DOHH2 (cell line): ENCODE data around the gene STOM.

Experiments used
- H3F3A ChIP-seq: fragments of 200-600 bp; sonication (generic), shearing (Covaris generic); 2 replicates; pipeline ENCODE4 v1.6.0; 2016; ENCODE audit warnings: antibody characterized with exemption, mild to moderate bottlenecking; ENCODE audit not compliant: control insufficient read depth, insufficient read depth
- H3K27ac ChIP-seq: fragments of 200-600 bp; sonication (generic); 2 replicates; pipeline ENCODE4 v1.5.1; 2014; ENCODE audit warnings: low read depth, mild to moderate bottlenecking, low read length, moderate library complexity
- H3K27me3 ChIP-seq: fragments of 200-600 bp; sonication (generic); 2 replicates; pipeline ENCODE4 v1.6.1; 2014; ENCODE audit warnings: mild to moderate bottlenecking, low read length, mixed read lengths; ENCODE audit not compliant: control insufficient read depth
- H3K36me3 ChIP-seq: fragments of 200-600 bp; sonication (generic); 2 replicates; pipeline ENCODE4 v1.6.1; 2014; ENCODE audit warnings: mild to moderate bottlenecking, low read length, moderate library complexity, mixed read lengths; ENCODE audit not compliant: control insufficient read depth
- H3K4me1 ChIP-seq: fragments of 200-600 bp; sonication (generic); 2 replicates; pipeline ENCODE4 v1.6.1; 2014; ENCODE audit warnings: mild to moderate bottlenecking, low read length, mixed read lengths; ENCODE audit not compliant: control insufficient read depth
- H3K4me2 ChIP-seq: fragments of 200-600 bp; sonication (generic); 2 replicates; pipeline ENCODE4 v1.6.0; 2014; ENCODE audit warnings: mild to moderate bottlenecking, low read length, moderate library complexity
- H3K4me3 ChIP-seq: fragments of 200-600 bp; sonication (generic); 2 replicates; pipeline ENCODE4 v1.5.1; 2014; ENCODE audit warnings: mild to moderate bottlenecking, low read length, mixed read lengths
- H3K79me2 ChIP-seq: fragments of 200-600 bp; sonication (generic); 2 replicates; pipeline ENCODE4 v1.6.1; 2014; ENCODE audit warnings: mild to moderate bottlenecking, low read length, mixed read lengths; ENCODE audit not compliant: control insufficient read depth
- H3K9me2 ChIP-seq: fragments of 200-600 bp; sonication (generic); replicated peaks from 2 replicates; pipeline ENCODE4 v1.6.1; 2014; ENCODE audit warnings: mild to moderate bottlenecking, low read length, mixed read lengths; ENCODE audit not compliant: control insufficient read depth
- H3K9me3 ChIP-seq: fragments of 200-600 bp; sonication (generic); 2 replicates; pipeline ENCODE4 v1.6.1; 2014; ENCODE audit warnings: antibody characterized with exemption, low read length, mixed read lengths; ENCODE audit not compliant: control insufficient read depth, insufficient read depth
- H4K20me1 ChIP-seq: fragments of 200-600 bp; sonication (generic); 2 replicates; pipeline ENCODE4 v1.6.0; 2014; ENCODE audit warnings: low read depth, mild to moderate bottlenecking, antibody characterized with exemption, low read length, moderate library complexity; ENCODE audit not compliant: control insufficient read depth, insufficient read depth
- CTCF ChIP-seq: fragments of 200-600 bp; sonication (generic); IDR thresholded peaks from one replicate; pipeline ENCODE4 v1.5.1; 2014; ENCODE audit warnings: antibody characterized with exemption, mild to moderate bottlenecking, low read depth, low read length; ENCODE audit not compliant: poor library complexity, severe bottlenecking
- EZH2phosphoT487 ChIP-seq: fragments of 200-600 bp; sonication (generic); IDR thresholded peaks from 2 replicates; pipeline ENCODE4 v1.6.1; 2017; ENCODE audit warnings: borderline replicate concordance, mild to moderate bottlenecking, antibody characterized with exemption, low read length, moderate library complexity, mixed read lengths

Gene STOM

GRCh38 chr9:121371495-121372061, 1.5 kb upstream of the STOM start:
- Histone ChIP-seq H3K27me3 (peaks cover 10% of the 10 kb centered on the region; the same call in 1 of the 2 replicates), H3K36me3 (no peaks in the 10 kb centered on the region), H3K79me2 (no peaks in the 10 kb centered on the region), H3K9me2 (no peaks in the 10 kb centered on the region), H4K20me1 (no peaks in the 10 kb centered on the region), H3K4me3 (no peak overlapping the region), H3K9me3 (no peaks in the 10 kb centered on the region), H3K4me1 (peaks cover 20% of the 10 kb centered on the region), H3F3A (peaks cover 6% of the 10 kb centered on the region; the same call in 1 of the 2 replicates), H3K27ac (no peak overlapping the region), H3K4me2 (no peak overlapping the region)
- TF ChIP-seq CTCF (no peak), EZH2phosphoT487 (no peak)

- H3K9me2 ChIP-seq = no peaks in the 10 kb centered on the region
- H3K27ac ChIP-seq = no peak overlapping the region
- H3K9me3 ChIP-seq = no peaks in the 10 kb centered on the region
- TF ChIP-seq EZH2phosphoT487 (no peak), CTCF (no peak)
- H3F3A ChIP-seq = peaks cover 6% of the 10 kb centered on the region; the same call in 1 of the 2 replicates
- H3K4me1 ChIP-seq = peaks cover 20% of the 10 kb centered on the region
- H3K36me3 ChIP-seq = no peaks in the 10 kb centered on the region
- H3K4me3 ChIP-seq = peak overlapping the region; percentile 94
- H3K79me2 ChIP-seq = no peaks in the 10 kb centered on the region
- peaks cover 10% of the 10 kb centered on the region; the same call in 1 of the 2 replicates for H3K27me3 ChIP-seq
- H3K4me2 ChIP-seq = peak overlapping the region; percentile 99; the same call in 1 of the 2 replicates
- H4K20me1 ChIP-seq = no peaks in the 10 kb centered on the region
Observed at GRCh38 chr9:121368745-121369144, 1.3 kb downstream of the STOM start.

- peaks cover 20% of the 10 kb centered on the region for H3K4me1 ChIP-seq
- TF ChIP-seq CTCF (no peak), EZH2phosphoT487 (no peak)
- H3K36me3 ChIP-seq = no peaks in the 10 kb centered on the region
- H3K27me3 ChIP-seq = peaks cover 10% of the 10 kb centered on the region; the same call in 1 of the 2 replicates
- H3K9me2 ChIP-seq = no peaks in the 10 kb centered on the region
- H3K79me2 ChIP-seq = no peaks in the 10 kb centered on the region
- H3K4me3 ChIP-seq = no peak overlapping the region
- no peak overlapping the region for H3K27ac ChIP-seq
- H3K9me3 ChIP-seq = no peaks in the 10 kb centered on the region
- H4K20me1 ChIP-seq = no peaks in the 10 kb centered on the region
- H3F3A ChIP-seq = peaks cover 4% of the 10 kb centered on the region; the same call in 1 of the 2 replicates
- no peak overlapping the region for H3K4me2 ChIP-seq
Observed at GRCh38 chr9:121368138-121368522, 1.9 kb downstream of the STOM start.
